ENCODE results near the gene CSF2.

The CSF2 gene

DNA sequence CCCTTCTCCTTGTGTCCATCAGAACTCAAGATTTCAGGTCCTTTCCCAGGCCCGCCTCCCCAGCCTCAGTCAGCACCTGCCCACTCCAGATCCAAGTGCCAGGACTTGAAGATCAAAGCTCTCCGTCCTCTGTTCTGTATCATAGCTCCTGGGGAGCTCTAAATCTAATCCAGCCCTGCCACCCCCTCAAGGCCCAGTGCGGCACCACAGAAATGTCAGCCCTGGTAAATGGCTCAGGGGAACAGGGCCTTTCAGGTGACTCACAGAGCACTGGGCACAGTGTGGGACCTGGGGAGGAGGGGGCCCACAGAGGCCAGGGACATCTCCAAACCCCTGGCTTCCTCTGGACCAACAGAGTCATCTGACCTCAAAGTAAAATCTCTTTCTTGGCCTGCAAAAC lies 6.0 kb downstream of the CSF2 start:
- H3K4me3 ChIP-seq (ENCODE audit: low read length) = no peak overlapping the region
- TF ChIP-seq, protein P1, sequence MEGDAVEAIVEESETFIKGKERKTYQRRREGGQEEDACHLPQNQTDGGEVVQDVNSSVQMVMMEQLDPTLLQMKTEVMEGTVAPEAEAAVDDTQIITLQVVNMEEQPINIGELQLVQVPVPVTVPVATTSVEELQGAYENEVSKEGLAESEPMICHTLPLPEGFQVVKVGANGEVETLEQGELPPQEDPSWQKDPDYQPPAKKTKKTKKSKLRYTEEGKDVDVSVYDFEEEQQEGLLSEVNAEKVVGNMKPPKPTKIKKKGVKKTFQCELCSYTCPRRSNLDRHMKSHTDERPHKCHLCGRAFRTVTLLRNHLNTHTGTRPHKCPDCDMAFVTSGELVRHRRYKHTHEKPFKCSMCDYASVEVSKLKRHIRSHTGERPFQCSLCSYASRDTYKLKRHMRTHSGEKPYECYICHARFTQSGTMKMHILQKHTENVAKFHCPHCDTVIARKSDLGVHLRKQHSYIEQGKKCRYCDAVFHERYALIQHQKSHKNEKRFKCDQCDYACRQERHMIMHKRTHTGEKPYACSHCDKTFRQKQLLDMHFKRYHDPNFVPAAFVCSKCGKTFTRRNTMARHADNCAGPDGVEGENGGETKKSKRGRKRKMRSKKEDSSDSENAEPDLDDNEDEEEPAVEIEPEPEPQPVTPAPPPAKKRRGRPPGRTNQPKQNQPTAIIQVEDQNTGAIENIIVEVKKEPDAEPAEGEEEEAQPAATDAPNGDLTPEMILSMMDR (conservative IDR thresholded peaks at IDR 0.05; ENCODE audit: low read depth, low read length) = no peak
- no peak for DNase-seq (ENCODE audit: low read depth)

DNA sequence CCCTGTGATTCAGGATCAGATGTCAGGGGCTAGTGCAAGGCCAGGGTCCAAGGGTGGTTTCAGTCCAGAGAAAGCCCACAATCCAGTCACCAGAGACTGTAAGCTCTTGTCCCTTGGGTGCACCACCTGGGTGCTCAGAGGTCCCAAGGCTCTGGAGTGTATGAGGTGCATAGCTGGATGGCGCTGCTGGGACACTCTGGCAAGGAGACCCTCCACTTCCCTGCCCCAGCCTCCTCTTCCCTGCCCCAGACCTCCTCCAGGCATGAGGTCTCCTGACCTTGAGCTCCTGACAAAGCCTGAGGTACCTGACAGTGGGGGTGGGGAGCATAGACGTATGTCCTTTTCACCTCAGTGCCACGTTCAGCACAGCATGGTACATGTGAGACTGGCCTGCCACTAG lies 7.0 kb downstream of the CSF2 start:
- DNase-seq (ENCODE audit: low read depth) = no peak
- TF ChIP-seq, protein P1 (conservative IDR thresholded peaks at IDR 0.05; ENCODE audit: low read depth, low read length) = no peak
- H3K4me3 ChIP-seq (ENCODE audit: low read length) = no peak overlapping the region

DNA sequence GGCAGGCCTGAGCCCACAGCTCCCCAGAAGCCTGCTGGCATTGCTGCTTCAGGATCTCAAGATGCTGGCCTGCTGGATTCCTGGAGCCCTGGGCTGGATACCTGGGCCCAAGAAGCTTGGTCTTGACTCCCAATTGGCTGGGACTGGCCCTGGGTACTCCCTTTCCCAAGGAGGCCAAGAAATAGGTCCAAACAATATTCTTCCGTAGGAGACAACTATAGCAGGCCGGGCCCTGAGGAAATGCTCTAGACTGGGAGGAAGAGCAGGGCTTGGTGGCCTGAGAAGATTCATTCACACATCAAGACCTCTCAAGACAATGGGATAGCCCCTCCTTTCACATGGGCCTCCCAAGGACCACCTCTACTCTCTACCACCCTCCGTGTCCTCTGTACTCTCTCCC lies 7.9 kb downstream of the CSF2 start:
- no peak overlapping the region for H3K4me3 ChIP-seq (ENCODE audit: low read length)
- DNase-seq (ENCODE audit: low read depth) = no peak
- TF ChIP-seq, protein P1 (conservative IDR thresholded peaks at IDR 0.05; ENCODE audit: low read depth, low read length) = no peak

DNA sequence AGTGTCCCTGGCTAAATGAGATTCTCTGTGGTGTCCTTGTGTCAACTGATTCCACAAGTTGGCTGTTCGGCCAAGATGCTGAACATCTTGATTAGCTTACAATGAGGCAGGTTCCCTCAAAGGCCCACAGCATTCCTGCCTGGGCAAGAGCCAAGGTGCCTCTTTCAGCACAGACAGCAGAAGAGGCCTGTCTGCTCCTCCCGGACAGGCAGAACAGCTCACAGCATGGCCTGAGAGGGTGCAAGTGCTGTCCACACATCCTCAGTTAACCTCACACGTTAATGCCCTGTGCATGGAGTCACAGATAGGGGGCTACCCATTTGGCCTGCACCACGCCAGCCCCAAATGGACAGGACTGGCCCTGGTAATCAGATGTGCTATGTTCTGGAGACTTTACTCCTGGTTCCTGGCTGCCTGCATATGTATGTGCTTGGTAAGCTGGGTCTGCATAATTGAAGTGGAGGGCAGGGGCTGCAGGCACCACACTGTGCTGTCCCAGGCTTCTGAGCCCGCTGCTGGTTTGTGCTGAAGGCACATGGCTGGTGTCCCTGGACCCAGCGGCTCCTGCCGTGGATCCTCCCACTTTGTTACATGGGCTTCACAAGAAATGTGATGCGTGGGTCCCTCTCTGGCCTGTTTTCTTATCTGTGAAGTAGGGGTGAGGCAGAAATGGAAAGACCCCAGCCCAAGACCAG lies 8.9 kb downstream of the CSF2 start:
- TF ChIP-seq, protein P1 (conservative IDR thresholded peaks at IDR 0.05; ENCODE audit: low read depth, low read length) = no peak
- no peak overlapping the region for H3K4me3 ChIP-seq (ENCODE audit: low read length)
- no peak for DNase-seq (ENCODE audit: low read depth)

DNA sequence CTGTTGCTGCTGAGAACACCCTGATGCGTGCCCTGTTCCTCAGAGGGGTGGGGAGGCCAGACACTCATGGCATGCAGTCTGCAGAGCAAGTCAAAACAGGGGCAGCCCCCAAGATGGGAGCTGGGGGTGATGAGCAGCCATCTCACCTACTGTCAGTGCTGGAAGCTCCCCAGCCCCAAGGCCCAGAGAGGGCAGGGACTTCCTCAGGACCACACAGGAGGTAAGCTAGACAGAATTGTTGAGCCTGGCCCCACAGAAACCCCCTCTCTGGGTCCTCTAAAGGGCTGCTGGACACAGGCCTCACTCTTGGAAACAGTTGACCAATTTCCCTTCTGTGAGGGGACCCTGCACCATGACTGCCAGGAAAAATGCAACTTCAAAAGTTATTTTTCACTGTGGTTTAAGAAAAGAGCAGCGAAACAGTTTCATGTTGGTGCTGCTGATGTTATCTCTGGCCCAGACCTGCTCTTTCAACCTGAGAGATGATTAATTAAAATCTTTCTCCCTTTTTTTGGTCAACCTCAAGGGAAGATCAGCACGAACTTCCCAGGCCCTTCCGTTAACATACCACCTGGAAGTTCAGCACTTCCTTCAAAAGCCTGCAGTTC lies 9.6 kb downstream of the CSF2 start:
- no peak for DNase-seq (ENCODE audit: low read depth)
- TF ChIP-seq, protein P1 (conservative IDR thresholded peaks at IDR 0.05; ENCODE audit: low read depth, low read length) = no peak
- no peak overlapping the region for H3K4me3 ChIP-seq (ENCODE audit: low read length)

DNA sequence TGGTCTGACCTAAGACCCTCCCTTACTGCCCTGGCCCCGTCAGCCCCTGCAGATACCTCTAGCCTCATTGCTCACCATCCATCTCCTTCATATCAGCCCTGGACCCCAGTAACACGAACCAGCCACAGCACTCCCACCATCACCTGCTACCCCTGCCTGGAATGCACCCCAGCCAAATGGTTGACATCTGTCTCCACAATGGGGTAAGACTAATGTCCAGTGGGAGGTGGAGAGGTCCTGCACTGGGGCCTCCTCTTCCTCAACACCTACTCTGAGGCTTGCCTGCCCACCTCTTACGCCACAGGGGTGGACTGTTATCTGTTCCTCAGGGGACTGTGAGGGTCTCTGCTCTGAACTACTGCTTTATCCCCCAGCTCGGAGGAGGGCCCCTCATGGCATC lies 12.1 kb downstream of the CSF2 start:
- TF ChIP-seq, protein P1 (conservative IDR thresholded peaks at IDR 0.05; ENCODE audit: low read depth, low read length) = no peak
- no peak for DNase-seq (ENCODE audit: low read depth)
- H3K4me3 ChIP-seq (ENCODE audit: low read length) = no peak overlapping the region

DNA sequence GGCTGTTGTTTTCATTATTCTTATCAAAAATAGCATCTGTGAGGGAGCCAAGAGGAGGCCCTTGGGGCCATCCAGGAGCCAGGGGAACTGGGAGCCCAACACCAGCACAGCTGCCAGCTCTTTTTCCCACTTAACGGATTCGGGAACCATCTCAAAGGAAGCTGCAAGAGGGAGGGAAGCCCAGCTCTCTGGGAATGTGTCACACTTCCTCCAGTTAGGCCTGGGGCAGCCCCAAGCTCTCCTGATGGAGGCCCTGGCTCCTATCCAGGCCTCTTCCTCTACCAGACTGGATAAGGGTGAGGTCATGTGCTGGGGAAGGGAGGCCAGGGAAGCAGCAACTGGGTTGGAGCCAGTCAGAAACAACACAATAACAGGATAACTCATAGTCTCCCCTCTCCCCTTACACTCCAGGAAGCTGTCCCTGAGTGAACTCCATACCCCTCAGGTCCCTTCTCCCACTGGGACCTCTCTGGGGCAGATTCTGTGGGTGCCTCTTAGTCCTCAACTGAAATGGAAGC lies 12.7 kb downstream of the CSF2 start:
- no peak for DNase-seq (ENCODE audit: low read depth)
- TF ChIP-seq, protein P1 (conservative IDR thresholded peaks at IDR 0.05; ENCODE audit: low read depth, low read length) = no peak
- no peak overlapping the region for H3K4me3 ChIP-seq (ENCODE audit: low read length)

All from retinal pigment epithelial cell (primary cell).